Uterus (tissue), 4 donors: ENCODE data around the gene NECAB2. TPM values are rescaled to one million over a fixed set of nuclear protein-coding genes. Genes with fewer than 3 reads are reported as not detected.

ENCODE experiments used
- DNase-seq, 2 donors: peaks; one replicate each; pipeline ENCODE4 v3.0.0-alpha.2; 2019 to 2020
- H3K27ac ChIP-seq, 2 donors: fragments of 200-600 bp; sonication (generic); 1 replicate in 1 of 2; 2 replicates in 1 of 2; pipeline ENCODE4 v1.5.1; 2016 to 2018
- H3K27me3 ChIP-seq, 2 donors: fragments of 200-600 bp; sonication (generic); one replicate each; pipeline ENCODE4 v1.5.1; 2018 to 2019; ENCODE audit warnings: control low read depth in 1 of 2
- H3K36me3 ChIP-seq, 2 donors: fragments of 200-600 bp; sonication (generic); one replicate each; pipeline ENCODE4 v1.5.1; 2019; ENCODE audit warnings: control low read depth in 1 of 2
- H3K4me1 ChIP-seq, 2 donors: fragments of 200-600 bp; sonication (generic); one replicate each; pipeline ENCODE4 v1.5.1; 2018 to 2019; ENCODE audit warnings: control low read depth in 1 of 2
- H3K4me3 ChIP-seq, 2 donors: fragments of 200-600 bp; sonication (generic); 1 replicate in 1 of 2; 2 replicates in 1 of 2; pipeline ENCODE4 v1.5.1; 2018 to 2019; ENCODE audit warnings: mild to moderate bottlenecking in 1 of 2
- H3K9me3 ChIP-seq, 2 donors: fragments of 200-600 bp; sonication (generic); one replicate each; pipeline ENCODE4 v1.5.1; 2019; ENCODE audit warnings: control low read depth in 1 of 2
- POLR2A ChIP-seq, 2 donors: fragments of 450-650 bp; IDR thresholded peaks; one replicate each; pipeline ENCODE4 v1.6.1; 2016; ENCODE audit warnings: antibody characterized with exemption in 2 of 2, mild to moderate bottlenecking in 1 of 2, moderate library complexity in 1 of 2
- intact Hi-C: fragments of 100-400 bp; cut with DNase I; formaldehyde crosslinking; loops from one replicate; pipeline ENCODE4 v1.15.1; 2023; ENCODE audit warnings: low total_unique reads
- total RNA-seq, 4 donors: library from RNA; depleted of rRNA in 3 of 4; stranded (reverse); fragments of >200 nt in 3 of 4; gene quantifications; one replicate each; pipeline versions ENCODE4 v1.1.0 to v1.2.4, GENCODE V29; 2014 to 2023
- TF ChIP-seq, protein P1 (sequence below), 4 experiments: fragments of 200-600 bp in 2 of 4; fragments of 450-650 bp in 2 of 4; sonication (generic) in 2 of 4; IDR thresholded peaks; one replicate each; pipeline ENCODE4 v1.5.1; 2016 to 2019; ENCODE audit warnings: antibody characterized with exemption in 4 of 4, mild to moderate bottlenecking in 2 of 4, moderate library complexity in 1 of 4
- donor health status: DM: yes; HTN: yes; CAD: no.

NECAB2 gene
- total RNA-seq, 4 donors from 2014 or later: 1.1 to 1.4 TPM; not detected in 2

- Histone ChIP-seq H3K27me3 (no peaks in the 10 kb centered on the region), H3K4me3 (no peak overlapping the region), H3K36me3 (no peaks in the 10 kb centered on the region), H3K9me3 (no peaks in the 10 kb centered on the region), H3K27ac (no peak overlapping the region), H3K4me1 (no peaks in the 10 kb centered on the region)
- TF ChIP-seq, protein P1, sequence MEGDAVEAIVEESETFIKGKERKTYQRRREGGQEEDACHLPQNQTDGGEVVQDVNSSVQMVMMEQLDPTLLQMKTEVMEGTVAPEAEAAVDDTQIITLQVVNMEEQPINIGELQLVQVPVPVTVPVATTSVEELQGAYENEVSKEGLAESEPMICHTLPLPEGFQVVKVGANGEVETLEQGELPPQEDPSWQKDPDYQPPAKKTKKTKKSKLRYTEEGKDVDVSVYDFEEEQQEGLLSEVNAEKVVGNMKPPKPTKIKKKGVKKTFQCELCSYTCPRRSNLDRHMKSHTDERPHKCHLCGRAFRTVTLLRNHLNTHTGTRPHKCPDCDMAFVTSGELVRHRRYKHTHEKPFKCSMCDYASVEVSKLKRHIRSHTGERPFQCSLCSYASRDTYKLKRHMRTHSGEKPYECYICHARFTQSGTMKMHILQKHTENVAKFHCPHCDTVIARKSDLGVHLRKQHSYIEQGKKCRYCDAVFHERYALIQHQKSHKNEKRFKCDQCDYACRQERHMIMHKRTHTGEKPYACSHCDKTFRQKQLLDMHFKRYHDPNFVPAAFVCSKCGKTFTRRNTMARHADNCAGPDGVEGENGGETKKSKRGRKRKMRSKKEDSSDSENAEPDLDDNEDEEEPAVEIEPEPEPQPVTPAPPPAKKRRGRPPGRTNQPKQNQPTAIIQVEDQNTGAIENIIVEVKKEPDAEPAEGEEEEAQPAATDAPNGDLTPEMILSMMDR (IDR thresholded peaks at IDR 0.05): no peak
- TF ChIP-seq POLR2A (IDR thresholded peaks at IDR 0.05): no peak
- DNase-seq: no peak
- intact Hi-C loops: no loop called here
These were observed 58.6 kb downstream of the NECAB2 start for GRCh38 chr16:84026606-84027005.

DNA sequence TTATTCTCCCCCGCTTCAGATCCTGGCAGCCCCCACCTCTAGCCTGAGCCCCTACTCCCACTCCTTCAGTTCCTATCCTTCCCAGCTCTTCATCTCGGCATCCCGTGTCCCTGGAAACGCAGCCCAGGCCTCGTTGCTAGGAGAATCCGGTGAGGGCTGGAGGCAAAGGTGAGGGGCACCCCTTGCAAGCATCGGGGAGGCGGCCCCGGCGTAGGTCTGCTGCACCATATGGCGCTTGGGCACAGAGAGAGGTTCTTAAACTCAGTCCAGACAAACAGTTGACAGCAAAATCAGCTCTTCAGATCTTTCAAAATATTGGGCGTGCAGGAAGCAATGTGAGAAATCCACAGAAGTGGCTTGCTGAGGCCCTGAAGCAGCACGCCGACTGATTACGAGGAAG is 59.6 kb downstream of the NECAB2 start:
- Histone ChIP-seq H3K36me3 (no peaks in the 10 kb centered on the region), H3K9me3 (no peaks in the 10 kb centered on the region), H3K27ac (no peak overlapping the region), H3K4me3 (no peak overlapping the region), H3K27me3 (no peaks in the 10 kb centered on the region), H3K4me1 (no peaks in the 10 kb centered on the region)
- TF ChIP-seq POLR2A (IDR thresholded peaks at IDR 0.05): no peak
- TF ChIP-seq, protein P1 (IDR thresholded peaks at IDR 0.05): no peak
- intact Hi-C loops: no loop called here
- DNase-seq: no peak

- Histone ChIP-seq H3K27me3 (no peaks in the 10 kb centered on the region), H3K4me1 (no peaks in the 10 kb centered on the region), H3K27ac (no peak overlapping the region), H3K36me3 (no peaks in the 10 kb centered on the region), H3K4me3 (no peak overlapping the region), H3K9me3 (no peaks in the 10 kb centered on the region)
- TF ChIP-seq, protein P1 (IDR thresholded peaks at IDR 0.05): no peak
- TF ChIP-seq POLR2A (IDR thresholded peaks at IDR 0.05): no peak
- DNase-seq: no peak
- intact Hi-C loops: no loop called here
These were observed 61.4 kb downstream of the NECAB2 start for GRCh38 chr16:84029297-84030047.

DNA sequence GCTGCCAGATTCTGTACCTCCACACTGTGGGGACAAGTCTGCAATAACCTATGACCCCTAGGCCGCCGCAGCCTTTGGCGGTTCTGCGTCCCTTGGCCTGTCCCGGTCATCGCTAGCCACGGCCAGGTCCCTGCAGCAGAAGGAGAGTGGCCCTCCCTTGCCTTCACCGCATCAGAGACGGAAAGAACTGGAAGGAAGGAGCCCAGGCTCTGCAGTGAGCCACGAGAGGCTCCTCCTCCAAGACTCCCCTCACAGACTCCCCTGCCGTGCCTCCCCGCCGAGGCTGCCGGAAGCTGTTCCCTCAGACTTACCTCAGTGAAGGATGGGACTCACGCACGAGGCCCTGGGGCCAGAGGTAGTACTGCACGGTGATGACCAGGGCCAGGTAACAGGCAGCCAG is 63.5 kb downstream of the NECAB2 start:
- no peak overlapping the region for H3K27ac ChIP-seq
- H3K4me1 ChIP-seq: no peaks in the 10 kb centered on the region
- no peak overlapping the region for H3K4me3 ChIP-seq
- TF ChIP-seq, protein P1 (IDR thresholded peaks at IDR 0.05): no peak
- no peak for TF ChIP-seq POLR2A (IDR thresholded peaks at IDR 0.05)
- intact Hi-C loops: no loop called here
- no peaks in the 10 kb centered on the region for H3K36me3 ChIP-seq
- no peaks in the 10 kb centered on the region for H3K9me3 ChIP-seq
- DNase-seq: no peak
- no peaks in the 10 kb centered on the region for H3K27me3 ChIP-seq

DNA sequence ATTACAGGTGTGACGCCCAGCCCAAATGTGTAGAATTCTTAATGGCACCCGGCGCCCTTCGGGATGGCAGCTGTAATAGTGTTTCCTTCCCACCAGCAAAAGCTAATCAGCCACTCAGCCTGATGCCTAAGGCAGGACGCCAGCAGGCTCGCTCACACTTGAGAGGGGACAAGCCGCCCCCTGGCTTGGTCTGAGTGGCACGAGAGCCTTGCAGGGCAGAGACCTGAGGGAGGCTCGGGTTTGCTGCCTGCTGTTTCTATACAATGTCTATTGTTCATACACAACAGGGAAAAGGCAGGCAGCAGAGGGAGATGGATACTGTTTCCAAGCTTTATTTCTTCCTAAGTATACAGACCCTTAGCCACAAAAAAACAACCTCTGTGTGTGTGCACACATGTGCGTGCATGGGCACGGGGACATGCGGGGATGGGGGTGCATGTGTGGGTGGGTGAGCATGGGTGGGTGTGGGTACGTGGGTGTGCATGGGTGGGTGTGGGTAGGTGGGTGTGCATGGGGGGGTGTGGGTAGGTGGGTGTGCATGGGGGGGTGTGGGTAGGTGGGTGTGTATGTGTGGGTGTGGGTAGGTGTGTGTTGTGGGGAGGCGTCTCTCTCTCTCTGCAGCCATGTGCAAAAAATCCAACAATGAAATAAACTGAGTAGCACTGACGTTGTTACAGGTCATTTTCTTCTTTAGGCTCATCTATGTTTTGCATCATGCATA is 64.6 kb downstream of the NECAB2 start:
- H3K9me3 ChIP-seq: no peaks in the 10 kb centered on the region

More for the DNA sequence above, 64.6 kb downstream of the NECAB2 start:
- Histone ChIP-seq H3K36me3 (no peaks in the 10 kb centered on the region), H3K27me3 (no peaks in the 10 kb centered on the region), H3K4me1 (no peaks in the 10 kb centered on the region), H3K4me3 (no peak overlapping the region), H3K27ac (no peak overlapping the region)
- DNase-seq: no peak
- intact Hi-C loops: no loop called here
- TF ChIP-seq, protein P1 (IDR thresholded peaks at IDR 0.05): no peak
- no peak for TF ChIP-seq POLR2A (IDR thresholded peaks at IDR 0.05)
